Choroid plexus epithelial cell (primary cell): ENCODE results near the gene MT1M.
"Not testable (repeated sequence)": the region's sequence is repeated elsewhere in the genome, so short reads cannot be mapped to it uniquely, and the experiment has no call there.

Experiments
- DNase-seq: peaks from one replicate; pipeline ENCODE4 v3.0.0-alpha.2; 2010; ENCODE audit warnings: low read depth
- H3K4me3 ChIP-seq: 2 replicates; pipeline ENCODE4 v1.5.1; 2011; ENCODE audit warnings: low read depth, mild to moderate bottlenecking, control low read depth, low read length, moderate library complexity
- CTCF ChIP-seq: conservative IDR thresholded peaks from 2 replicates; pipeline ENCODE4 v1.5.1; 2011; ENCODE audit warnings: low read depth, mild to moderate bottlenecking, control low read depth, inconsistent platforms, low read length, moderate library complexity

Gene MT1M

DNA sequence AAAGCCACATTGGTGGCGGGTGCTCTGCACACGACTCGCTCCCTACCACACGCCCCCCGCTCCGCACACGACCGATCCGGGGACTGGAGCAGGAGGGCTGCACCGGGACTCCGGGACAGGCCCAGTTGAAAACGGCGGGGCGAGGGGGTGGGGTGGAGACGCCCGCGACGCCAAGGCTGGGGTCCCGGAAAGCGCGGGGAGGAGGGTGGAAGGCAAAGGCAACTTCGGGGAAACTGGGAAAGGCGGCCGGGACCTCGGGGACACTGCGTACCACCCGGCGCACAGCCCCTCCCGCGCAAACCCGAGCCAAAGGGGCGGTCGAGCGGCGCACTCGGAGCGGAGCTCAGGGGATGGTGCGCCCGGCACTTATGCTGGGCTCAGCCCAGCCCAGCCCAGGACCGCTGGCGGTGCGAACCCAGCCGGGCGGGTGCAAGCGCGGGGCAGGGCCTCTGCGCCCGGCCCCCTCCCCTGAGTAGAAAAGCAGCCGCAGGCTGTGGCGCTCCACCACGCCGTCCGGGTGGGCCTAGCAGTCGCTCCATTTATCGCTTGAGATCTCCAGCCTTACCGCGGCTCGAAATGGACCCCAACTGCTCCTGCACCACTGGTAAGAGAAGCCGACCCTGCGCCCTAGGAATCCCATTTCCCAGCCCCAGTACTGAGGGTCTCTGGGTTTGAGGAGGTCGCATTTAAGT is at the start of gene MT1M:
Gene MT1M, plus strand, starts transcription at position 504 of the 692 bp plus-strand sequence. Its CDS starts 73 bp downstream, at position 577.
- no peak for DNase-seq
- H3K4me3 ChIP-seq, result peak within 1 kb of the TSS; percentile 53
- no peak for TF ChIP-seq CTCF

- DNase-seq, H3K4me3 ChIP-seq: not testable (repeated sequence)
Measured at GRCh38 chr16:56582911-56583310, 49.5 kb upstream of the MT1M start.

- no peak overlapping the region for H3K4me3 ChIP-seq
- TF ChIP-seq CTCF, result no peak
- no peak for DNase-seq
Measured at GRCh38 chr16:56583351-56584168, 48.9 kb upstream of the MT1M start.

DNA sequence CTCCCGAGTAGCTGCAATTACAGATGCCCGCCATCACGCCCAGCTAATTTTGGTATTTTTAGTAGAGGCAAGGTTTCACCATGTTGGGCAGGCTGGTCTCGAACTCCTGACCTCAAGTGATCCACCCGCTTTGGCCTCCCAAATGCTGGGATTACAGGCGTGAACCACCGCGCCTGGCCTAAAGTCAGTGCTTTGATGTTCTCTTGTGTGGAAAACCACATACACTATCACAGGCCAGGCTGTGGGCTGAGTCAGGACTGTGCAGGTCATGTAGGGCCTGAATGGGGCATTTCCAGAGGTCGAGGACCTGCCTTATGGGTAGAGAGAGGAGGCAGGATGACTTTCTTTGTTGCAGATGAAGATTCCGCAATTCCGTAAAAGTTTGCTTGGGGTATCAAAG is 48.2 kb upstream of the MT1M start:
- DNase-seq, result no peak
- no peak overlapping the region for H3K4me3 ChIP-seq
- no peak for TF ChIP-seq CTCF

DNA sequence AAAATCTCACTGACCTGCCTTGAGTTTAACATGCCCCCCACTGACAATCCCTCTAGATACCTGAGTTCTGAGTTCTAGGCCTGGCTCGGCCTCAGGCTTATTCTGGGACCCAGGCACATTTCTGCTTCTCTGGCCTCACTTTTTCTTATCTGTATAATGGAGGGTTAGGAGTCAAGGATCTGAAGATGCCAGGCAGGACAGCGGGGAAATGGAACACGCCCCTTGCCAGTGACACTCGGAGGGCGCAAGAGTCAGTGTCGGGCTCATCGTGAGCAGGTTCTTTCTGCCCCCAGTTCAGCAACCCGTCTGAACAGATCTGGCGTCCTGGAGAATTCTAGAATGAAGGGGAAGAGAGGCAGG is 43.7 kb upstream of the MT1M start:
- H3K4me3 ChIP-seq, result peak overlapping the region; percentile 42
- no peak for TF ChIP-seq CTCF
- no peak for DNase-seq

DNA sequence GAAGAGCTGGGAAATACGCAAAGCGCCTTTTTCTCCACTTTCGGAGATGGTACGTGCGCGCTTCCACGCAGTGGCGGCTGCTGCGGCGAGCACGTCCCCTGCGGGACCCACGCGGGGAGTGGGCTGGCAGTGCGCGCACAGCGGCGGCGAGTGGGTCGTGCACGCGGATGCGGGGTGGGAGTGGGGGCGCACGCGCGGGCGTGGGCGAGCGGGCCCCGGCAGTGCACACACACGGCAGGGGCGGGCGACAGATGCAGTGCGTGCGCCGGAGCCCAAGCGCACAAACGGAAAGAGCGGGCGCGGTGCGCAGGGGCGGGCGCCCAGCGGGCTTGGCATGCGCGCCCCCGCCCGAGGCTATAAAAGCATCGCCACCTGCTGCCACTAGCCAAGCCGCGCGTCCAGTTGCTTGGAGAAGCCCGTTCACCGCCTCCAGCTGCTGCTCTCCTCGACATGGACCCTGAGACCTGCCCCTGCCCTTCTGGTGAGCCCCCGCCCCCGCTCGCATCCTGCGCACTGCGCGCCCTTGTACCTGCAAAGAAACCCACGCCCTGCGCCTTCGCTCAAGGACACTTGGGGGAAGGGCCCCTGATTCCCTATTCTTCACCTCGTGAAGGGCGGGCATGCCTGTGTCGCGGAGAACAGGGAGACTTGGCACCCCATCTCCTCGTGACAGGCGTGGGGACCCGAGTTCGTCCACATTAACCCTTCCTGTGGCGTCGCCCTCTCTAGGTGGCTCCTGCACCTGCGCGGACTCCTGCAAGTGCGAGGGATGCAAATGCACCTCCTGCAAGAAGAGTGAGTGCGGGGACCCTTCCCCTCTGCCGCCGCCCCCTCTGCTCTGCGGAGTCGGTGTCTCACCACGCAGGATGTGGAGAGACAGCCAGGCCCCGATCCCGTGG is 43.1 kb upstream of the MT1M start, which contains the start of gene MT3:
Gene MT3, plus strand, starts transcription at position 388 of the 899 bp plus-strand sequence. Its CDS starts 63 bp downstream, at position 451.
- H3K4me3 ChIP-seq, result peak within 1 kb of the TSS; percentile 42
- TF ChIP-seq CTCF, result no peak
- no peak for DNase-seq
